Activated CD4-positive, alpha-beta T cell treated with anti-CD3 and anti-CD28 coated beads, Interleukin-2, amount 10 ng/mL, durations not matched to agents 7 days and 5 days (primary cell): ENCODE results near the gene SIDT1. TPM values are rescaled to one million over a fixed set of nuclear protein-coding genes. Genes with fewer than 3 reads are reported as not detected.
A peak's percentile ranks its signal among the peaks of the same experiment; 100 is the strongest.

Experiments
- CTCF ChIA-PET: fragments of 350-600 bp; sonication (Branson Sonifier 250); formaldehyde crosslinking; loops from one replicate; lab custom pipeline; 2021; ENCODE audit warnings: antibody characterized with exemption; lab: Charles Lee
- POLR2A ChIA-PET: fragments of 350-600 bp; sonication (Branson Sonifier 250); formaldehyde crosslinking; loops from one replicate; lab custom pipeline; 2021; ENCODE audit warnings: antibody characterized with exemption; lab: Charles Lee
- DNase-seq: peaks from one replicate; pipeline ENCODE4 v3.0.0-alpha.2; 2020
- H3K27ac Mint-ChIP-seq: one replicate; pipeline ENCODE4 v1.8.0; 2021; ENCODE audit warnings: mild to moderate bottlenecking, moderate library complexity, mixed read lengths
- H3K27me3 Mint-ChIP-seq: one replicate; pipeline ENCODE4 v1.8.0; 2021; ENCODE audit warnings: mixed read lengths
- H3K36me3 Mint-ChIP-seq: one replicate; pipeline ENCODE4 v1.8.0; 2021; ENCODE audit warnings: low read depth, mixed read lengths
- H3K4me1 Mint-ChIP-seq: one replicate; pipeline ENCODE4 v1.8.0; 2021; ENCODE audit warnings: mixed read lengths
- H3K4me3 Mint-ChIP-seq: one replicate; pipeline ENCODE4 v1.8.0; 2021; ENCODE audit warnings: mild to moderate bottlenecking, moderate library complexity, mixed read lengths
- H3K9me3 Mint-ChIP-seq: one replicate; pipeline ENCODE4 v1.8.0; 2021; ENCODE audit warnings: mixed read lengths
- total RNA-seq, 2 experiments: library from RNA; stranded (reverse); gene quantifications; one replicate each; pipeline ENCODE4 v1.2.3, GENCODE V29; 2021

Gene SIDT1
- total RNA-seq, 2 experiments from 2014 or later, result 31.6 TPM

- H3K4me3 Mint-ChIP-seq, result no peak overlapping the region
- no peaks in the 10 kb centered on the region for H3K9me3 Mint-ChIP-seq
- POLR2A ChIA-PET, result no interaction called here
- no peak overlapping the region for H3K27ac Mint-ChIP-seq
- H3K4me1 Mint-ChIP-seq, result peaks cover 1% of the 10 kb centered on the region
- DNase-seq, result peak; percentile 14
- CTCF ChIA-PET, result interaction anchor here (1.3 kb wide), 1 partner anchor 25 kb away, joined by 3 read pairs; no protein-coding TSS in a partner anchor
- no peaks in the 10 kb centered on the region for H3K27me3 Mint-ChIP-seq
- peaks cover 23% of the 10 kb centered on the region for H3K36me3 Mint-ChIP-seq
Observed at GRCh38 chr3:113552851-113553250, 20.5 kb downstream of the SIDT1 start.

GRCh38 chr3:113555138-113555537, 22.8 kb downstream of the SIDT1 start:
- no peaks in the 10 kb centered on the region for H3K9me3 Mint-ChIP-seq
- H3K4me3 Mint-ChIP-seq, result no peak overlapping the region
- POLR2A ChIA-PET, result no interaction called here
- peaks cover 14% of the 10 kb centered on the region for H3K36me3 Mint-ChIP-seq
- H3K27me3 Mint-ChIP-seq, result no peaks in the 10 kb centered on the region
- no peak for DNase-seq
- H3K27ac Mint-ChIP-seq, result no peak overlapping the region
- peaks cover 3% of the 10 kb centered on the region for H3K4me1 Mint-ChIP-seq
- CTCF ChIA-PET, result interaction anchor here (0.5 to 2.2 kb wide), 5 partner anchors 12 to 503 kb away, joined by 3 to 5 read pairs (median 3); no protein-coding TSS in a partner anchor

DNA sequence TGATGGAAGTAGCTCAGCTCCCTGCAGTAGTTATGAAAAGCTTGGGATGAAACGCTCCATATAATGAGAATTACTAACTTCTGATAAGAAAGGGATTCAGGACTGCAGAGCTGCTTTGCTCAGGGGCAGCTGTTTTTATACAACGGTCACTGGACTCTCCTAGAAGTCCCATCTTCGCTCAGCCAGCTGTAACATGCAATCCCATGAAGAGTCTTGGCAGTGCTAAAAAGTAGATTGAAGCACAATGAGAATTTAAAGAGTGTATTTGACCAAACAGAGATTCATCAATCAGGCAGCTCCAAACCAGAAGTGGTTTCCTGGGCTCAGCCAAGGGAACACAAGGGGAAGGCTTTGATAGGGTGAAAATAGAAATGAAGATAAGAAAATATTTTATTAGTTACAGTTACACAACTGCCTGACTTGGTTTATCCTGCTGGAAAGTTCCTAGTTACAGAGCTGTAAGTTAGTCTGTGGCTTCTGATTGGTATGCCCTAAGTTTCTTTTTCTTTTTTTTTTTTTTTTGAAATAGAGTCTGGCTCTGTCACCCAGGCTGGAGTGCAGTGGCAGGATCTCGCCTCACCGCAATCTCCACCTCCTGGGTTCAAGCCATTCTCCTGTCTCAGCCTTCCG, 24.1 kb downstream of the SIDT1 start:
- Mint-ChIP-seq H3K27ac (no peak overlapping the region), H3K9me3 (no peaks in the 10 kb centered on the region), H3K4me1 (peaks cover 14% of the 10 kb centered on the region)

GRCh38 chr3:113556946-113557335, 24.6 kb downstream of the SIDT1 start:
- CTCF ChIA-PET, result interaction anchor here (1.4 to 1.8 kb wide), 2 partner anchors 21 to 44 kb away, joined by 4 to 6 read pairs; no protein-coding TSS in a partner anchor
- H3K9me3 Mint-ChIP-seq, result no peaks in the 10 kb centered on the region
- no peak overlapping the region for H3K27ac Mint-ChIP-seq
- H3K4me3 Mint-ChIP-seq, result no peak overlapping the region
- H3K27me3 Mint-ChIP-seq, result no peaks in the 10 kb centered on the region
- H3K36me3 Mint-ChIP-seq, result peaks cover 12% of the 10 kb centered on the region
- H3K4me1 Mint-ChIP-seq, result peaks cover 18% of the 10 kb centered on the region
- POLR2A ChIA-PET, result no interaction called here
- DNase-seq, result no peak

More for the DNA sequence above, 24.1 kb downstream of the SIDT1 start:
- H3K36me3 Mint-ChIP-seq, result peaks cover 12% of the 10 kb centered on the region
- H3K27me3 Mint-ChIP-seq, result no peaks in the 10 kb centered on the region
- CTCF ChIA-PET, result interaction anchor here (0.6 to 1.8 kb wide), 4 partner anchors 16 to 223 kb away, joined by 3 to 6 read pairs (median 4); no protein-coding TSS in a partner anchor
- POLR2A ChIA-PET, result no interaction called here
- H3K4me3 Mint-ChIP-seq, result no peak overlapping the region
- DNase-seq, result no peak

GRCh38 chr3:113557374-113557773, 25.0 kb downstream of the SIDT1 start:
- ChIA-PET POLR2A (no interaction called here), CTCF (interaction anchor here (0.8 to 1.8 kb wide), 2 partner anchors 10 to 20 kb away, joined by 3 to 6 read pairs; no protein-coding TSS in a partner anchor)
- Mint-ChIP-seq H3K9me3 (no peaks in the 10 kb centered on the region), H3K4me1 (peaks cover 18% of the 10 kb centered on the region), H3K27me3 (no peaks in the 10 kb centered on the region), H3K4me3 (no peak overlapping the region), H3K36me3 (peaks cover 12% of the 10 kb centered on the region), H3K27ac (no peak overlapping the region)
- no peak for DNase-seq

GRCh38 chr3:113559009-113559408, 26.7 kb downstream of the SIDT1 start:
- no peak for DNase-seq
- Mint-ChIP-seq H3K4me1 (peaks cover 18% of the 10 kb centered on the region), H3K36me3 (peaks cover 12% of the 10 kb centered on the region), H3K9me3 (no peaks in the 10 kb centered on the region), H3K27ac (no peak overlapping the region), H3K27me3 (no peaks in the 10 kb centered on the region), H3K4me3 (no peak overlapping the region)
- ChIA-PET CTCF (interaction anchor here (1.2 kb wide), 1 partner anchor 18 kb away, joined by 4 read pairs; no protein-coding TSS in a partner anchor), POLR2A (no interaction called here)

- no peak overlapping the region for H3K4me3 Mint-ChIP-seq
Observed at GRCh38 chr3:113560271-113560670, 27.9 kb downstream of the SIDT1 start.

DNA sequence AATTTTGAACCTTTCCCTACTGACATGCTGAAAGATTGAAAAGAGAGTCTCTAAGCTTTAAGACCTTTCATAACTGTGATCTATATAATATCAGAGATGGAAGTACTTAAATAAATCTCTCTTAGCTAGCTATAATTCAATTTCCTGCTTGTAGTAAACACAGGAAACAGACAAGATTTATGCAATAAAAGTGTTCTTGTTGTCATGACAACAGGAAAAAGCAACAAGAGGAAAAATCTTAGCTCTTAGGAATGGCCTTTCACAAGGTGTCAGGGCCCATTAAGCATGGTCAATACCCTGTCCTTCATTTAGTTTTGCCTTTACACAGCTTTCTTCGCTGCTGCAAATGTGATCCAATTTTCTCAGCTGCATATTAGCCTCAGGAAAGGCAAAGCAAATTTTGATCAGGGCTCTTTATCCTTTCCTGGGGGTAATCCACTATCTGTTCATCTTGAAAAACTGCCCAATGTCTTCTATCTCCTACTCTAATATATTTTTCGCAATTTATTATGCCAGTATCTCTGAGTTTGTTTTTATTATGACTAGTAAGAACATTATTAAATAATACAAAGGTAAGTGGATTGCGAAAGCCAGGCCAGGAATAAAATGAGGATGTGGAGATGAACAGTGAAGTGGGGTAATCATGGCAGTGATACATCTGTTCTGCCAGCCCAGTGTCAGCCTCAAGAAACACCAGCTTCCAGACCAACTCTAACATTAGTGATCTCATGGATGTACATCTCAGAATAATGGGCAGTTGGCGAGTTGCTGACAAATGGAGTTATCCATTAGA, 28.7 kb downstream of the SIDT1 start:
- peaks cover 18% of the 10 kb centered on the region for H3K4me1 Mint-ChIP-seq
- H3K27me3 Mint-ChIP-seq, result no peaks in the 10 kb centered on the region
- DNase-seq, result no peak
- ChIA-PET POLR2A (no interaction called here), CTCF (interaction anchor here (1.1 to 1.4 kb wide), 2 partner anchors 17 to 524 kb away, joined by 3 to 5 read pairs; no protein-coding TSS in a partner anchor)
- no peak overlapping the region for H3K27ac Mint-ChIP-seq
- no peak overlapping the region for H3K4me3 Mint-ChIP-seq
- H3K9me3 Mint-ChIP-seq, result no peaks in the 10 kb centered on the region
- H3K36me3 Mint-ChIP-seq, result peaks cover 7% of the 10 kb centered on the region

More at GRCh38 chr3:113560271-113560670, 27.9 kb downstream of the SIDT1 start:
- ChIA-PET CTCF (interaction anchor here (1.2 to 1.4 kb wide), 2 partner anchors 17 to 18 kb away, joined by 4 to 5 read pairs; no protein-coding TSS in a partner anchor), POLR2A (no interaction called here)
- no peaks in the 10 kb centered on the region for H3K9me3 Mint-ChIP-seq
- no peaks in the 10 kb centered on the region for H3K27me3 Mint-ChIP-seq
- H3K36me3 Mint-ChIP-seq, result peaks cover 7% of the 10 kb centered on the region
- DNase-seq, result no peak
- H3K4me1 Mint-ChIP-seq, result peaks cover 18% of the 10 kb centered on the region
- H3K27ac Mint-ChIP-seq, result no peak overlapping the region

- POLR2A ChIA-PET, result no interaction called here
- DNase-seq, result no peak
- Mint-ChIP-seq H3K27ac (no peak overlapping the region), H3K4me3 (no peak overlapping the region), H3K27me3 (no peaks in the 10 kb centered on the region), H3K36me3 (peaks cover 14% of the 10 kb centered on the region), H3K9me3 (no peaks in the 10 kb centered on the region), H3K4me1 (peaks cover 12% of the 10 kb centered on the region)
- CTCF ChIA-PET, result no interaction called here
Observed at GRCh38 chr3:113565555-113565954, 33.2 kb downstream of the SIDT1 start.

DNA sequence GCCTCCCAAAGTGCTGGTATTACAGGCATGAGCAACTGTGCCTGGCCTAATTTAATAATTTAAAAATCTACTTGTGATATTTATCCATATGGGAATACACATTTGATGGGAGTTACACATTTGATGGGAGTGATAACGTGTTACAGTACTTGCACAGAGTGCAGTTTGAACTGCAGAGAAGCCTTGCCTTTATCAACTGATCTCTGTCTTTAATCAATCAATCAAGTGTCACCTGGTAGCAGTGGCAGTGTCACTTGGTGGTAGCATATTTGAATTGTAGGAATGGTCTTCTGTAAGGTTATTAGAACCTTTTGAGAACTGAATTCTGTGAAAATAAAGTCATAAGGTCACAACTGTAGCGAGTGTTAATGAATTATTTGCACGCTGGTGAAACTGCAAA, 37.8 kb downstream of the SIDT1 start:
- H3K4me3 Mint-ChIP-seq, result no peak overlapping the region
- ChIA-PET CTCF (no interaction called here), POLR2A (no interaction called here)
- H3K9me3 Mint-ChIP-seq, result no peaks in the 10 kb centered on the region
- H3K36me3 Mint-ChIP-seq, result peaks cover 12% of the 10 kb centered on the region
- no peaks in the 10 kb centered on the region for H3K4me1 Mint-ChIP-seq
- DNase-seq, result no peak
- no peaks in the 10 kb centered on the region for H3K27me3 Mint-ChIP-seq
- H3K27ac Mint-ChIP-seq, result no peak overlapping the region

DNA sequence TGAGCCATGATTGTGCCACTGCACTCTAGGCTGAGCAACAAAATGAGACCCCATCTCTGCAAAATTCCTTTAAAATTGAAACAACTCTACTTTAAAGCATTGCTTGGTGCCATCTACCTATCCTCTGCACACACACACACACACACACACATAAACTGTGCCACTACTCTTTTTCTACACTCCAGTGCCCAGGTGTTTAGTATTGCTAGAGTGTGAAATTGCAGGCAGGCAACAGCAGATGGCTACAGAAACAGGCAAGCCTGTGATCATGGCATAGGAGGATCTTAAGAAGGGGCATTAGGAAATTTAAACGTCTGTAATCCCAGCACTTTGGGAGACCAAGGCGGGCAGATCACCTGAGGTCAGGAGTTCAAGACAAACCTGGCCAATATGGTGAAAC, 39.0 kb downstream of the SIDT1 start:
- Mint-ChIP-seq H3K36me3 (peaks cover 10% of the 10 kb centered on the region), H3K27me3 (no peaks in the 10 kb centered on the region), H3K9me3 (no peaks in the 10 kb centered on the region), H3K4me3 (no peak overlapping the region), H3K4me1 (no peaks in the 10 kb centered on the region), H3K27ac (no peak overlapping the region)
- ChIA-PET POLR2A (no interaction called here), CTCF (no interaction called here)
- no peak for DNase-seq

DNA sequence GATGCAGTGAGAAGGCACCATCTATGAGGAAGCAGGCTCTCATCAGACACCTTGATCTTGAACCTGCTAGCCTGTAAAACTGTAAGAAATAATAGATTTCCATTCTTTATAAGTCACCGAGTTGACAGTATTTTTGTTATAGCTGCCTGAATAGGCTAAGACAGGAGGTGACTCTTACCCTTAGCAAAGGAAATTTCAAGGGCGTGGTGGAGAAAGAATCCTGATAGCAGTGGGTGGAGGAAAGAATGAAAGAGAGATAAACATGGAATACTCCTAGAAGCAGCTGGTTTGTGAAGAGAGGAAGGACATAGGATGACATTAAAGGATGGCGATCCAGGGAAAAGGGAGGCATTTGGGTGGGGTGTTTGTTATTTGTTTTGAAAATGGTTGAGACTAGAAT, 41.4 kb downstream of the SIDT1 start:
- Mint-ChIP-seq H3K36me3 (peaks cover 11% of the 10 kb centered on the region), H3K9me3 (no peaks in the 10 kb centered on the region), H3K4me3 (no peak overlapping the region), H3K27me3 (no peaks in the 10 kb centered on the region), H3K4me1 (peaks cover 8% of the 10 kb centered on the region), H3K27ac (no peak overlapping the region)
- POLR2A ChIA-PET, result no interaction called here
- CTCF ChIA-PET, result no interaction called here
- no peak for DNase-seq

DNA sequence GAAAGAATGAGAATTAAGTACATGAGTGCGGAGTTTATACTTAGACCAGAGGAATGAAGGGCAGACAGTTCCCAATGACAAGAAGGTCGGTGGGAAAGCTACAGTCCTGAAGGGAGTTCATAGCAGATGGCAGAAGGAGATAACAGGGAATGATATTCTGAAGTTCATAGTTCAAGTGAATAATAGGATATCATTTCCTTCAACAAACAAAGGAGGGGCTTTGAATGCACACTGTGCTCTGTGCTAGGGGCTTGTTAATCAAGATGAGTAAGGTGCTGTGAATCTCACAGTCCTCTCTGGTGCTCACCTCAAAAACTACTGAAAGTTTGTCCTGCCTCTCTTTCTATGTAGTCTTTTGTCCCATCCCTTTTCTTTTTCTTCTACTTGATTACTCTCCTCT, 41.9 kb downstream of the SIDT1 start:
- H3K27me3 Mint-ChIP-seq, result no peaks in the 10 kb centered on the region
- CTCF ChIA-PET, result no interaction called here
- H3K9me3 Mint-ChIP-seq, result no peaks in the 10 kb centered on the region
- H3K4me1 Mint-ChIP-seq, result peaks cover 8% of the 10 kb centered on the region
- POLR2A ChIA-PET, result no interaction called here
- no peak overlapping the region for H3K4me3 Mint-ChIP-seq
- no peak for DNase-seq
- no peak overlapping the region for H3K27ac Mint-ChIP-seq
- H3K36me3 Mint-ChIP-seq, result peaks cover 11% of the 10 kb centered on the region
